Neuronal stem cell (in vitro differentiated cells): Measurements from ENCODE around the gene LARGE2.

Source experiments
- DNase-seq: peaks from one replicate; pipeline ENCODE4 v3.0.0-alpha.2; 2013; ENCODE audit warnings: low spot score
- H2AFZ ChIP-seq: one replicate; pipeline ENCODE4 v1.6.1; 2013; ENCODE audit warnings: mild to moderate bottlenecking, low read length, inconsistent platforms
- H2AK5ac ChIP-seq: 2 replicates; pipeline ENCODE4 v1.6.1; 2013; ENCODE audit warnings: low read depth, mild to moderate bottlenecking, inconsistent platforms, low read length, moderate library complexity, mixed read lengths
- H2BK120ac ChIP-seq: 2 replicates; pipeline ENCODE4 v1.6.1; 2013; ENCODE audit warnings: low read depth, mild to moderate bottlenecking, inconsistent platforms, low read length, moderate library complexity, mixed read lengths
- H2BK12ac ChIP-seq: one replicate; pipeline ENCODE4 v1.6.1; 2013; ENCODE audit warnings: low read length, inconsistent platforms
- H2BK15ac ChIP-seq: 2 replicates; pipeline ENCODE4 v1.6.1; 2013; ENCODE audit warnings: mild to moderate bottlenecking, low read length, inconsistent platforms, mixed read lengths
- H2BK5ac ChIP-seq: one replicate; pipeline ENCODE4 v1.6.1; 2013; ENCODE audit warnings: inconsistent platforms, mild to moderate bottlenecking, low read length, moderate library complexity
- H3K14ac ChIP-seq: one replicate; pipeline ENCODE4 v1.6.1; 2013; ENCODE audit warnings: low read length, inconsistent platforms
- H3K18ac ChIP-seq: 2 replicates; pipeline ENCODE4 v1.6.1; 2013; ENCODE audit warnings: low read length, inconsistent platforms
- H3K23ac ChIP-seq: 2 replicates; pipeline ENCODE4 v1.6.1; 2013; ENCODE audit warnings: low read depth, mild to moderate bottlenecking, mixed read lengths, low read length, inconsistent platforms; ENCODE audit not compliant: poor library complexity
- H3K27ac ChIP-seq: replicated peaks from 3 replicates; pipeline ENCODE4 v1.5.1; 2013; ENCODE audit warnings: low read length, inconsistent platforms
- H3K27me3 ChIP-seq, 3 experiments: 2 replicates each; pipeline ENCODE4 v1.6.1; 2013; ENCODE audit warnings: low read length in 3 of 3, mild to moderate bottlenecking in 2 of 3, inconsistent platforms in 1 of 3, low read depth in 1 of 3, mixed read lengths in 1 of 3, moderate library complexity in 1 of 3; ENCODE audit not compliant: control insufficient read depth in 3 of 3, insufficient read depth in 3 of 3
- H3K36me3 ChIP-seq, 2 donors: replicated peaks in 1 of 2; 2 replicates each; pipeline ENCODE4 v1.6.1; 2013; ENCODE audit warnings: low read length in 2 of 2; ENCODE audit not compliant: control insufficient read depth in 2 of 2, insufficient read depth in 2 of 2
- H3K4ac ChIP-seq: 2 replicates; pipeline ENCODE4 v1.6.1; 2013; ENCODE audit warnings: inconsistent platforms, mild to moderate bottlenecking, low read length, moderate library complexity
- H3K4me1 ChIP-seq, 2 donors: 1 replicate in 1 of 2; 2 replicates in 1 of 2; pipeline ENCODE4 v1.6.1; 2013; ENCODE audit warnings: low read length in 2 of 2, low read depth in 1 of 2; ENCODE audit not compliant: control insufficient read depth in 2 of 2, insufficient read depth in 1 of 2
- H3K4me2 ChIP-seq: one replicate; pipeline ENCODE4 v1.6.1; 2013; ENCODE audit warnings: mild to moderate bottlenecking, low read length, inconsistent platforms; ENCODE audit not compliant: insufficient read depth, poor library complexity, severe bottlenecking
- H3K4me3 ChIP-seq, 2 donors: 2 replicates each; pipeline ENCODE4 v1.5.1; 2013; ENCODE audit warnings: low read length in 2 of 2, mild to moderate bottlenecking in 2 of 2, inconsistent platforms in 1 of 2, moderate library complexity in 1 of 2
- H3K79me1 ChIP-seq: one replicate; pipeline ENCODE4 v1.6.1; 2013; ENCODE audit warnings: low read depth, mild to moderate bottlenecking, inconsistent platforms, low read length, moderate library complexity
- H3K9ac ChIP-seq: one replicate; pipeline ENCODE4 v1.6.1; 2013; ENCODE audit warnings: mild to moderate bottlenecking, low read depth, low read length, inconsistent platforms; ENCODE audit not compliant: poor library complexity
- H3K9me3 ChIP-seq, 2 donors: replicated peaks in 1 of 2; 2 replicates each; pipeline versions ENCODE3 to v1.6.1; 2013; ENCODE audit warnings: low read length in 2 of 2, mild to moderate bottlenecking in 2 of 2, inconsistent platforms in 1 of 2, low read depth in 1 of 2, mixed read lengths in 1 of 2, moderate library complexity in 1 of 2; ENCODE audit not compliant: control insufficient read depth in 2 of 2, insufficient read depth in 1 of 2
- H4K8ac ChIP-seq: one replicate; pipeline ENCODE4 v1.6.1; 2013; ENCODE audit warnings: low read depth, mild to moderate bottlenecking, inconsistent platforms, low read length, moderate library complexity
- H4K91ac ChIP-seq: one replicate; pipeline ENCODE4 v1.6.1; 2013; ENCODE audit warnings: low read length, low read depth, mild to moderate bottlenecking, inconsistent platforms; ENCODE audit not compliant: poor library complexity
- WGBS, 2 donors: extraction: QIAGEN DNeasy Blood & Tissue Kit; methylation state at CpG; one replicate each; pipeline ENCODE4 v1.1.7; 2013; ENCODE audit warnings: missing lambda C conversion rate in 2 of 2, mixed read lengths in 1 of 2; ENCODE audit not compliant: insufficient read length in 2 of 2, insufficient replicate concordance in 1 of 2; ENCODE audit errors: extremely low coverage in 2 of 2; 5-methylcytosine and 5-hydroxymethylcytosine counted together

The LARGE2 gene

DNA sequence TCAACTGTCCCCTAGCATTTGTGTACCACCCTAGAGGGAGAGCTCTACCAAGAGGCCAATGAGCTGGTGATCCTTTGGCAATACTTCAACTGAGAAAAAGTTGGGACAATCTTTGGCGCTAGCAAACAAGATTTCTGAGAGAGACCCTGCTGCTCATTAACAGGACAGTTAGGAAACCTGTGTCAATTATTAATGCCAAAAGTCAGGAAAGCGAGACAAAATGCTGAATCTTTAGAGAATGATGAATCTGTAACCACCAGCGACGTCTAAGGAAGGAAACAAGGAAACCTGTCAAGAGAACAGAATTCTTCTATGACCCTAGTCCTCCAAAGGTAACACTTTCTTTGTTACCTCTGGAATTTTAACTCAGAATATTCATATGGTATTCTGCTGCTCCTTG, 19.9 kb downstream of the LARGE2 start:
- no peak overlapping the region for H3K4me3 ChIP-seq
- H4K8ac ChIP-seq: no peak overlapping the region
- WGBS, 2 donors: no CpG with 5 or more reads among the region's 4 CpGs
- no peak overlapping the region for H4K91ac ChIP-seq
- no peak overlapping the region for H2BK15ac ChIP-seq
- H3K79me1 ChIP-seq: no peaks in the 10 kb centered on the region
- no peak overlapping the region for H2BK5ac ChIP-seq
- no peak overlapping the region for H3K4me2 ChIP-seq
- peaks cover under 1 to 3% of the 10 kb centered on the region in 2 donors for H3K4me1 ChIP-seq
- no peak overlapping the region for H3K9ac ChIP-seq
- no peak overlapping the region for H3K18ac ChIP-seq
- no peak overlapping the region for H3K4ac ChIP-seq
- no peak overlapping the region for H2BK120ac ChIP-seq
- no peak overlapping the region for H2BK12ac ChIP-seq
- H3K27ac ChIP-seq: no peak overlapping the region
- H3K9me3 ChIP-seq: no peaks in the 10 kb centered on the region
- no peak overlapping the region for H3K23ac ChIP-seq
- H3K27me3 ChIP-seq: no peaks in the 10 kb centered on the region
- no peak overlapping the region for H2AFZ ChIP-seq
- H3K14ac ChIP-seq: no peak overlapping the region
- H3K36me3 ChIP-seq: peaks cover 7 to 72% of the 10 kb centered on the region in 2 donors
- no peak overlapping the region for H2AK5ac ChIP-seq
- no peak for DNase-seq

DNA sequence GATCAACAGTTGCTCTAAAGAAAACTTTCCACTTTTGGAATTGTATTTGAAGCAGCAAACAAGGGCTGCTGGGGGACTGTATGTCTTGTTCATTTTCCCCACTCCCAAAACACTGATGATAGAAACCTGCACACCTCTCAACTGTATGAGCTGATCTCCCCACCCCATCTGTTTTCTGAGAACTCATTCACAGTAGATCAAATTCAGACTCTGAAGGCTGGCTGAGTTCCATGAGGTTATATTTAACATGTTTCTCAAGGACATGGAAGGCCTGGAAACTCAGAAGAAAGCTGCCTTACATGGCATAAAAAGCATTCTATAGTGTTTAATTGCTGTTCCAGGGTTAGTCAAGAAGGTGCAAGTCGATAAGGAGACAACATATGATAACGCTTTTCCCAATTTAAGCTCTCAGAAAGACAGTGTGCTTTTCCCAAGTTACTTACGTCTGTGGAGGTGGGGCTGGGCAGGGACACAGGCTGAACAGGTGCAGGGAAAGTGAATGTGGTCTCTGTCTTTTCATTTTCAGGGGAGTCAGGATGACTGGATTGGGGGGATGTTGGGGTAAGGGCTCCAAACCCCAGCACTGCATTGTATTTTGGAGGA, 23.0 kb downstream of the LARGE2 start:
- no peak for DNase-seq
- H3K9me3 ChIP-seq: no peaks in the 10 kb centered on the region
- H3K4me3 ChIP-seq: no peak overlapping the region
- H2AK5ac ChIP-seq: no peak overlapping the region
- H3K79me1 ChIP-seq: no peaks in the 10 kb centered on the region
- no peak overlapping the region for H2BK15ac ChIP-seq
- no CpG with 5 or more reads among the region's 3 CpGs for WGBS, 2 donors
- peaks cover 13 to 91% of the 10 kb centered on the region in 2 donors for H3K36me3 ChIP-seq
- H3K18ac ChIP-seq: no peak overlapping the region
- no peak overlapping the region for H2BK5ac ChIP-seq
- H3K9ac ChIP-seq: no peak overlapping the region
- H3K14ac ChIP-seq: no peak overlapping the region
- no peak overlapping the region for H2BK12ac ChIP-seq
- H4K91ac ChIP-seq: no peak overlapping the region
- H3K4me2 ChIP-seq: no peak overlapping the region
- peaks cover 0 to 17% of the 10 kb centered on the region in 2 donors for H3K4me1 ChIP-seq
- H3K27ac ChIP-seq: no peak overlapping the region
- no peak overlapping the region for H2AFZ ChIP-seq
- H3K27me3 ChIP-seq: no peaks in the 10 kb centered on the region
- H2BK120ac ChIP-seq: no peak overlapping the region
- no peak overlapping the region for H4K8ac ChIP-seq
- H3K4ac ChIP-seq: no peak overlapping the region
- H3K23ac ChIP-seq: no peak overlapping the region

DNA sequence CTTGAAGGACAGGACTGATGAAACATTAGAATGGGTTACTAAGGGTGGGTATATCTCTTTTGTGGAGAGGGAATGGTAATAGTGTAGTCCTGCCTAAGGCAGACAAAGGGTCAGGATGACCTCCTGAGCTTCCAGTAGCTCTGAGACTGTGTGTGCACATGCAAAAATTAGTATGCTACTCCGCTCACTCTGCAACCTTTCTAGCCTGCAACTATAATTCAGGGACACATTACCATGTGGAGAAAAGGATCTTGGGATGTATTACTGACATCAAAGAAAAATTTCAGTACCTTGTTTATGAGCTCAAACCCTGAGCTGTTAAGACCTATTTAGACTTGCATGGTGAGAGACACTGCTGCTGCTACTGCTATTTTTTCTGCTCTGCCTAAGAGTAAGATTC, 25.4 kb downstream of the LARGE2 start:
- no peak overlapping the region for H2BK15ac ChIP-seq
- H3K18ac ChIP-seq: no peak overlapping the region
- H4K91ac ChIP-seq: no peak overlapping the region
- no peak overlapping the region for H2BK12ac ChIP-seq
- H3K4ac ChIP-seq: no peak overlapping the region
- H3K4me2 ChIP-seq: no peak overlapping the region
- no peaks in the 10 kb centered on the region for H3K27me3 ChIP-seq
- DNase-seq: no peak
- peaks cover 0 to 17% of the 10 kb centered on the region in 2 donors for H3K4me1 ChIP-seq
- no peak overlapping the region for H3K9ac ChIP-seq
- no peak overlapping the region for H2BK5ac ChIP-seq
- no peak overlapping the region for H4K8ac ChIP-seq
- no peaks in the 10 kb centered on the region for H3K9me3 ChIP-seq
- no peak overlapping the region for H2BK120ac ChIP-seq
- H3K14ac ChIP-seq: no peak overlapping the region
- no peak overlapping the region for H3K23ac ChIP-seq
- WGBS, 2 donors: no CpG with 5 or more reads among the region's 1 CpG
- peaks cover 15 to 93% of the 10 kb centered on the region in 2 donors for H3K36me3 ChIP-seq
- no peak overlapping the region for H2AK5ac ChIP-seq
- H3K4me3 ChIP-seq: no peak overlapping the region
- no peak overlapping the region for H2AFZ ChIP-seq
- no peaks in the 10 kb centered on the region for H3K79me1 ChIP-seq
- no peak overlapping the region for H3K27ac ChIP-seq

DNA sequence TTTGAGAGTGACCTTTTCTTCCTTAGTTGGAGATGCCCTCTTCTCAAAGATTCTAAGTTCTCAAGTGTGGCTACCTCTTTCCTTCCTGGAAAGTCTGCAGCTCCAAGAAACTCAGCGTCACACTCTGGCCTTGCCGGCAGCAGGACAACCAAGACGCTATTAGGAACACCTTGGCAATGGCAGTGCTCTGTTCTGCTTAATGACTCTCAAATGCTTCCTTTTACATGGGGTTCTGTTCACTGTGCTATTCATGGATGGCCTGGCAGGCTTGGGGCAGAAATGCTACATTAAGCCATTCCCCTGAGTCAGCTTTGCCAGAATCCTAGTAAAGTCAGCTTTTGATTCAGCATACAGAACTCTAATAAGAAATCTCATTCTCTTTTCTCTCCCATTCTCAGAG, 25.9 kb downstream of the LARGE2 start:
- Histone ChIP-seq H4K8ac (no peak overlapping the region), H2BK15ac (no peak overlapping the region), H3K4me3 (no peak overlapping the region), H2AK5ac (no peak overlapping the region), H3K23ac (no peak overlapping the region), H3K18ac (no peak overlapping the region), H3K36me3 (peaks cover 16 to 93% of the 10 kb centered on the region in 2 donors), H3K27ac (no peak overlapping the region), H2AFZ (no peak overlapping the region), H4K91ac (no peak overlapping the region), H2BK5ac (no peak overlapping the region), H3K4me1 (peaks cover 0 to 17% of the 10 kb centered on the region in 2 donors), H2BK120ac (no peak overlapping the region), H2BK12ac (no peak overlapping the region), H3K9ac (no peak overlapping the region), H3K4ac (no peak overlapping the region), H3K79me1 (no peaks in the 10 kb centered on the region), H3K4me2 (no peak overlapping the region), H3K27me3 (no peaks in the 10 kb centered on the region), H3K14ac (no peak overlapping the region), H3K9me3 (no peaks in the 10 kb centered on the region)
- no CpG with 5 or more reads among the region's 3 CpGs for WGBS, 2 donors
- DNase-seq: no peak
